CD14-positive monocyte (primary cell): ENCODE measurements around the gene COG2. TPM values are rescaled to one million over a fixed set of nuclear protein-coding genes. Genes with fewer than 3 reads are reported as not detected.

Experiments used
- DNase-seq, 3 donors: peaks; one replicate each; pipeline ENCODE4 v3.0.0-alpha.2; 2011 to 2022
- H2AFZ ChIP-seq: 2 replicates; pipeline ENCODE4 v1.6.0; 2012; ENCODE audit warnings: mild to moderate bottlenecking, low read depth, low read length, inconsistent platforms; ENCODE audit not compliant: insufficient read depth, poor library complexity, severe bottlenecking
- H3K27ac ChIP-seq, 2 donors: 1 replicate in 1 of 2; 2 replicates in 1 of 2; pipeline ENCODE4 v1.5.1; 2012 to 2013; ENCODE audit warnings: low read length in 2 of 2, control low read depth in 1 of 2, inconsistent platforms in 1 of 2, low read depth in 1 of 2, mild to moderate bottlenecking in 1 of 2
- H3K27me3 ChIP-seq, 2 donors: one replicate each; pipeline versions ENCODE4 v1.6.0 to v1.6.1; 2011 to 2013; ENCODE audit warnings: low read length in 2 of 2; ENCODE audit not compliant: control insufficient read depth in 2 of 2, insufficient read depth in 2 of 2
- H3K36me3 ChIP-seq, 2 donors: replicated peaks in 1 of 2; 1 replicate in 1 of 2; 2 replicates in 1 of 2; pipeline versions ENCODE4 v1.5.1 to v1.6.1; 2012 to 2013; ENCODE audit warnings: low read length in 2 of 2, control low read depth in 1 of 2, inconsistent platforms in 1 of 2, mild to moderate bottlenecking in 1 of 2; ENCODE audit not compliant: insufficient read depth in 2 of 2, control insufficient read depth in 1 of 2
- H3K4me1 ChIP-seq, 2 donors: 1 replicate in 1 of 2; 2 replicates in 1 of 2; pipeline versions ENCODE4 v1.5.1 to v1.6.1; 2012 to 2013; ENCODE audit warnings: low read length in 2 of 2, control low read depth in 1 of 2, inconsistent platforms in 1 of 2, mild to moderate bottlenecking in 1 of 2, moderate library complexity in 1 of 2; ENCODE audit not compliant: insufficient read depth in 2 of 2, control insufficient read depth in 1 of 2
- H3K4me2 ChIP-seq: replicated peaks from 2 replicates; pipeline ENCODE3; 2012; ENCODE audit warnings: low read length, moderate library complexity, mild to moderate bottlenecking; ENCODE audit not compliant: poor library complexity, severe bottlenecking; ENCODE audit errors: extremely low read depth
- H3K4me3 ChIP-seq, 3 experiments: fragments of 200-600 bp in 1 of 3; sonication (generic) in 1 of 3; replicated peaks in 1 of 3; 1 replicate in 2 of 3; 2 replicates in 1 of 3; pipeline ENCODE4 v1.5.1; 2011 to 2013; ENCODE audit warnings: low read length in 3 of 3, mild to moderate bottlenecking in 3 of 3, control low read depth in 2 of 3, low read depth in 2 of 3, inconsistent platforms in 1 of 3, moderate library complexity in 1 of 3
- H3K79me2 ChIP-seq: 2 replicates; pipeline ENCODE4 v1.6.0; 2012; ENCODE audit warnings: mild to moderate bottlenecking, control low read depth, inconsistent platforms, low read length, moderate library complexity; ENCODE audit not compliant: insufficient read depth
- H3K9ac ChIP-seq: 2 replicates; pipeline ENCODE4 v1.6.0; 2017; ENCODE audit warnings: low read length, mild to moderate bottlenecking; ENCODE audit not compliant: insufficient read depth, poor library complexity, severe bottlenecking
- H3K9me3 ChIP-seq, 2 donors: replicated peaks in 1 of 2; 1 replicate in 1 of 2; 2 replicates in 1 of 2; pipeline versions ENCODE4 v1.5.1 to v1.6.1; 2012 to 2013; ENCODE audit warnings: low read length in 2 of 2, control low read depth in 1 of 2; ENCODE audit not compliant: control insufficient read depth in 1 of 2, insufficient read depth in 1 of 2
- H4K20me1 ChIP-seq: 2 replicates; pipeline ENCODE4 v1.6.0; 2012; ENCODE audit warnings: mild to moderate bottlenecking, low read length, control low read depth, moderate library complexity; ENCODE audit not compliant: insufficient read depth
- H3K27ac Mint-ChIP-seq, 7 donors: one replicate each; pipeline ENCODE4 v1.8.0; 2020; ENCODE audit warnings: mild to moderate bottlenecking in 7 of 7, mixed read lengths in 7 of 7, moderate library complexity in 6 of 7, inconsistent platforms in 2 of 7
- H3K27me3 Mint-ChIP-seq, 3 donors: one replicate each; pipeline ENCODE4 v1.8.0; 2021 to 2022; ENCODE audit warnings: low read depth in 3 of 3, mild to moderate bottlenecking in 3 of 3, mixed read lengths in 3 of 3, moderate library complexity in 3 of 3, inconsistent platforms in 1 of 3
- H3K36me3 Mint-ChIP-seq, 2 donors: one replicate each; pipeline ENCODE4 v1.8.0; 2020; ENCODE audit warnings: mixed read lengths in 2 of 2, inconsistent platforms in 1 of 2, mild to moderate bottlenecking in 1 of 2
- H3K4me1 Mint-ChIP-seq: one replicate; pipeline ENCODE4 v1.8.0; 2020; ENCODE audit warnings: mild to moderate bottlenecking, mixed read lengths
- H3K4me3 Mint-ChIP-seq, 2 donors: one replicate each; pipeline ENCODE4 v1.8.0; 2020; ENCODE audit warnings: mild to moderate bottlenecking in 2 of 2, mixed read lengths in 2 of 2, moderate library complexity in 1 of 2
- H3K9me3 Mint-ChIP-seq, 7 donors: one replicate each; pipeline ENCODE4 v1.8.0; 2020 to 2022; ENCODE audit warnings: mixed read lengths in 7 of 7, mild to moderate bottlenecking in 6 of 7, moderate library complexity in 6 of 7, inconsistent platforms in 2 of 7
- WGBS: methylation state at CpG from one replicate; pipeline ENCODE4 v1.1.5; 2013; ENCODE audit warnings: missing lambda C conversion rate; ENCODE audit not compliant: insufficient coverage; 5-methylcytosine and 5-hydroxymethylcytosine counted together
- intact Hi-C, 2 donors: fragments of 100-400 bp; cut with micrococcal nuclease; formaldehyde crosslinking; loops; one replicate each; pipeline versions ENCODE4 v1.15.0 to v1.15.1; 2023
- polyA plus RNA-seq, 3 donors: library from polyadenylated mRNA; depleted of rRNA in 1 of 3; unstranded in 2 of 3; stranded (reverse) in 1 of 3; fragments of 300-500 nt in 2 of 3; fragments of >200 nt in 1 of 3; fragmentation: Illumina TruSeq in 2 of 3; gene quantifications; 1 replicate in 2 of 3; 2 replicates in 1 of 3; pipeline ENCODE4 v1.2.3, GENCODE V29; 2012 to 2021
- TF ChIP-seq, protein P1 (sequence below): fragments of 200-600 bp; IDR thresholded peaks from one replicate; pipeline ENCODE4 v1.8.0; 2022; ENCODE audit warnings: antibody characterized with exemption, mild to moderate bottlenecking

COG2 gene
- polyA plus RNA-seq, 3 donors: 16.7 to 30.4 (median 24.7) TPM

DNA sequence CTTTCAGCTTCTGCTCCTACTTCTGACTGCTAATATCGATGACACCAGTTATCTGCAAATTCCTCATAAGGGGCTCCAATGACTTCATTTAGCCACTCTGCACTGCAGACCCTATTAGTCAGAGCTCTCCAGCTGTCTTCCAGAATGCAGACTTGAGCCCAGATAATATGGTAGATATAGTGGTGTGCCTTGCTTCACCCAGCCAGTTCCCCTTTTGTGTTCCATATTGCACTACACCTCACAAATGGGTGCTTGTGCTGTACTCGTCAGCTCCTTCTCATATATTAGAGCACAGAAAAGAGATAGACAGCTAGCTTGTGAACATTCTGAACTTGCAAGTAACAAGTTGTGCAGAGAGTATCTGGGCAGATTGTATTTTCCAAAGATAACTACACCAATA, 23.7 kb upstream of the COG2 start:
- intact Hi-C loops: no loop called here
- no peak overlapping the region for H3K27ac ChIP-seq
- peaks cover 8% of the 10 kb centered on the region for H3K4me1 Mint-ChIP-seq
- H3K4me3 Mint-ChIP-seq: no peak overlapping the region
- H3K36me3 ChIP-seq: no peaks in the 10 kb centered on the region
- TF ChIP-seq, protein P1, sequence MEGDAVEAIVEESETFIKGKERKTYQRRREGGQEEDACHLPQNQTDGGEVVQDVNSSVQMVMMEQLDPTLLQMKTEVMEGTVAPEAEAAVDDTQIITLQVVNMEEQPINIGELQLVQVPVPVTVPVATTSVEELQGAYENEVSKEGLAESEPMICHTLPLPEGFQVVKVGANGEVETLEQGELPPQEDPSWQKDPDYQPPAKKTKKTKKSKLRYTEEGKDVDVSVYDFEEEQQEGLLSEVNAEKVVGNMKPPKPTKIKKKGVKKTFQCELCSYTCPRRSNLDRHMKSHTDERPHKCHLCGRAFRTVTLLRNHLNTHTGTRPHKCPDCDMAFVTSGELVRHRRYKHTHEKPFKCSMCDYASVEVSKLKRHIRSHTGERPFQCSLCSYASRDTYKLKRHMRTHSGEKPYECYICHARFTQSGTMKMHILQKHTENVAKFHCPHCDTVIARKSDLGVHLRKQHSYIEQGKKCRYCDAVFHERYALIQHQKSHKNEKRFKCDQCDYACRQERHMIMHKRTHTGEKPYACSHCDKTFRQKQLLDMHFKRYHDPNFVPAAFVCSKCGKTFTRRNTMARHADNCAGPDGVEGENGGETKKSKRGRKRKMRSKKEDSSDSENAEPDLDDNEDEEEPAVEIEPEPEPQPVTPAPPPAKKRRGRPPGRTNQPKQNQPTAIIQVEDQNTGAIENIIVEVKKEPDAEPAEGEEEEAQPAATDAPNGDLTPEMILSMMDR: no peak
- peaks cover 12 to 19% (median 16%) of the 10 kb centered on the region in 3 donors for H3K27me3 Mint-ChIP-seq
- no peaks in the 10 kb centered on the region for H3K9me3 ChIP-seq
- H2AFZ ChIP-seq: no peak overlapping the region
- H3K4me1 ChIP-seq: peaks cover 8 to 10% of the 10 kb centered on the region in 2 donors
- WGBS: 100% methylated on average over 1 of the region's 2 CpGs
- H3K9me3 Mint-ChIP-seq: peaks cover 2 to 9% (median 5%) of the 10 kb centered on the region in 7 donors
- DNase-seq: peak in 1 of 3 donors; percentile 6
- H3K27me3 ChIP-seq: peaks cover 3 to 6% of the 10 kb centered on the region in 2 donors
- no peak overlapping the region for H3K27ac Mint-ChIP-seq
- no peak overlapping the region for H3K9ac ChIP-seq
- H4K20me1 ChIP-seq: no peaks in the 10 kb centered on the region
- no peak overlapping the region for H3K4me3 ChIP-seq
- no peaks in the 10 kb centered on the region for H3K36me3 Mint-ChIP-seq
- no peaks in the 10 kb centered on the region for H3K79me2 ChIP-seq
- no peak overlapping the region for H3K4me2 ChIP-seq

DNA sequence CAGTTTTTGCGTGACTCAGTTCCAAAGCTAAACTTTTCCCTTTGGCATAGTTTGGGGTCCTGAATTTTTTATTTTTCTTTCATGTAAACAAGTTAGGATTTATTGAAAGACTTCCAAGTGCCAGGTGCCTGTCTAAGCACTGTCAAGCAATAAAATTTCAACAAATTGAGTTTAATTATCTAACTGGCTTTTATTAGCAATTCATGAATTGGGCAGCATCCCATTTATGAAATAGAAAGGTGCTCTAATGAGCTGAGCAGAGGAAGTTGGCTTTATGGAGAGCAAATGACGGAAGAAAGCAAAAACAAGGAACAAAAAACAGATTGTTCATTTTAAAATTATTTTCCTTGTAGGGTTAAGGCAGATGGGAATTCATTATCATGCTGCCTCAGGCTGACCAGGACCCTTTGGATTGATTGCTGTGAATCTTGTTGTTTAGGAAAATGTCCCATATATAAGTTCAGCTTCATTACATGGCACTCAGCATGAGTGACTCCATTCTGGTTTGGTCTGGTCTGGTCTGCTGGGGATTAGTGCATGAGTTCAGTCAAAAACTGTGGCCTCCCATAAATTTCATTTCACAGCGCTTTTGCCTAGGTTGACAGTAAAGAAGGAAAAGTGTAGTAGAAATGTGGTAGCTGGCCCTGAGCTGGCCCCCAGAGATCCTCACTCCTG, 21.5 kb upstream of the COG2 start:
- H3K79me2 ChIP-seq: no peaks in the 10 kb centered on the region
- H3K4me3 ChIP-seq: peak overlapping the region in 1 of 3 experiments; percentile 12
- H3K27me3 Mint-ChIP-seq: peaks cover 12 to 20% (median 18%) of the 10 kb centered on the region in 3 donors
- TF ChIP-seq, protein P1: no peak
- H3K9ac ChIP-seq: no peak overlapping the region
- H3K9me3 Mint-ChIP-seq: peaks cover 2 to 9% (median 4%) of the 10 kb centered on the region in 7 donors
- H3K36me3 ChIP-seq: no peaks in the 10 kb centered on the region
- H3K27ac Mint-ChIP-seq: no peak overlapping the region
- H3K27ac ChIP-seq: no peak overlapping the region
- no peak overlapping the region for H3K4me3 Mint-ChIP-seq
- peaks cover 8% of the 10 kb centered on the region for H3K4me1 Mint-ChIP-seq
- WGBS: no CpG with 5 or more reads among the region's 3 CpGs
- H3K27me3 ChIP-seq: peaks cover 3 to 6% of the 10 kb centered on the region in 2 donors
- no peaks in the 10 kb centered on the region for H4K20me1 ChIP-seq
- H2AFZ ChIP-seq: no peak overlapping the region
- H3K4me2 ChIP-seq: no peak overlapping the region
- no peaks in the 10 kb centered on the region for H3K9me3 ChIP-seq
- DNase-seq: no peak
- no peaks in the 10 kb centered on the region for H3K36me3 Mint-ChIP-seq
- intact Hi-C loops: no loop called here
- peaks cover 8 to 10% of the 10 kb centered on the region in 2 donors for H3K4me1 ChIP-seq
